ENCODE data around the gene TIFAB.

The TIFAB gene

DNA sequence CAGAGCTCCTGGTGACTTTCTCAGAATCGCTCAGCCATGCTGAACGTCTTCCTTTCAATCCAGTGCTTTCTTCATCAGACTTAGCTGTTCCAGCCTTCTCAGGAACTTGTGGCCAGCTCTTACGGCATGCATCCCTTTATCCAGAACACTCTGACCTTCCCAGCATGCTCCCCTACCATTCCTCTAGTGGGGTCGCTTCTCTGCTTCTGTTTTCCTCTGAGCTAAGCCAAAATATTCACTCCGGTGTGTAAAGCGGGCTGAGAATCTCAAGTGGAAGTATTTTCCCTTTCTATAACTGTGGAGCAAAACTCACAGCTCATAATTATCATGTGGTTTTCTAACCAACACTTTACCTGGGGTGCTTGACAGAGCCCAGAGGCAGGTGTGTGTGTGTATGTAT, 11.2 kb downstream of the TIFAB start:
- DNase-seq: no peak

GRCh38 chr5:135439231-135440205, 12.6 kb downstream of the TIFAB start:
- DNase-seq: no peak

DNA sequence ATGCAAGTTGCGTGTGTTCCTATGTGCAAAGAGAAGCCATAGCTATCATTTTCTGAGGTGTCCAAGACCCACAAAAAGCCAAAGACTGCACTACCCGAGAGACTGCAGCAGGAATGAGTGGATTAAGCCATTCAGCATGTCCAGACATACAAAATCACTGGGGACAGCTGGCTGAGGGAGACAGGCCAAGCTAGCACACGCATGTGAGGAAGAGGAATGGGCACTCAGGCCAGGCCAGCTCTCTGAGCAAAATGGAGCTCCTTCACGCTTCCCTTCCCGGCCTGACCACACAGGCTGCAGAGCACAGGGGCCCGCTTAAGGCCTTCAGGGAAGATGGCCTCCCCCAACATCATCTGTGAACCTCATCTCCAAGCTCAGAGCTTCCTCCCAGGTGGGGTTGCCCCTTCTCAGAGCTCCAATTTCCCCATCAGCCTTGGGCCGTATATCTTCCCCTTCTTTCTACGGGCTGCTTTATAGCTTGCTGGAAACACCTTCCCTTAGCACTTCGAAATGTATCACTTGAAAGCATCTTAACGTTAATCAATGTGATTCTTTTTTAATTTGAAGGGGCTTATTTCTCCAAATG, 13.4 kb downstream of the TIFAB start:
- no peak for DNase-seq

GRCh38 chr5:135437796-135438560, 14.2 kb downstream of the TIFAB start:
- DNase-seq: no peak

DNA sequence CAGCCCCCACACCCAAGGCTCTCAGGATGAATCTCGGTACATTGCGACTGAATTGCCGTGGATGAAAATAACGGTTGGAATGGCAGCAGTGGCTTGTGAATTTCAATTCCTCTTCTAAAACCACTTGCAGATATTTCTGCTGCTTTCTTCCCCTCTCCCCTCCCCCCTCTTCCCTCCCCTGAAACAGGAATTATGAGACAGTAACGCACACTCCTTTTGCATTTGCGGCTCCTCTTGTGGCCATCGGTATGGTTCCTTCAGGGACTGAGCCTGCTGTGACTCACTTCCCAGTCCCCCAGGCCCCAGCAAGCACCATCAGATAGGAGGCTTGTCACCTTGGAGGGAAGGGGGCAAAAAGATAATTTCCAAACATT, 14.7 kb downstream of the TIFAB start:
- no peak for DNase-seq

GRCh38 chr5:135436951-135437418, 15.2 kb downstream of the TIFAB start:
- no peak for DNase-seq

DNA sequence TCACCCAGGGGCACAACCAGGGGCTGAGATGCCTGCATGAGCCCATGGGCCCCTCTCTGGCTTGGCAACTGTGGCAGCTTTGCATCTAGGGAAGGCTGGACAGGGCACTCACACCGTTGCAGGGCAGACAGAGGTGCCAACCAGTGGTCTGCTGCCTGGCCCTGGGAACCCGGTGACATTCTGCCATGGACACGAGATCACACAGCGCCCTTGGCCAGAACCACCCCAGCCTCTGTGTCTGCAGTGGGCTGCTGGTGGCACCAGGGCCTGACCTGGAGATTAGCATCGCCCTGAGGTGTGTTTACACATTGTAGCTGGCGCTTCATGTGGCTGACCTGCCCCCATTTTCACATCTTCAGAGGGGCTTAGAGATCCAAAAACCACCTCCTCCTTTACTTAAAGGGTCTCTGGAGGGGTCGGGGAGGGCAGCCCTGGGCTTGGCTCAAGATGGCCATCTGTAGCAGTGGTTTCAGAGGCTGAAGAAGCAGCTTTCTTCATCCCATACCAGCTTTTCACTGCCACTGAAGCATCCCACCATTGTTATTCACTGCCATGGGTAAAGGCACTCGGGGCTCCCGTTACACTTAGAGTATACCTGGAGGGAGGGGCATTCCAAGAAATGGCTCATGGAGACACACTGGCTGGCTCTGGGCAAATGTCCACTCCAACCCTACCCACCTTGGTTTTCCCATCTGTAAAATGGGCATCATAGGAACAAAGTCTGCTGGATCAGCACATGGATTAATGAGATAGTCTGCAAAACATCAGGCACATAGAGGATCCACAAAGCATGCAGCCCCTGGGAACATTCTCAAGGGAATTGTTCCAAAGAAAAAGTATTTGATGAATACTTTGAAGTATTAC, 16.5 kb downstream of the TIFAB start:
- no peak for DNase-seq

- no peak for DNase-seq
Measured at GRCh38 chr5:135434591-135435466, 17.3 kb downstream of the TIFAB start.

- DNase-seq: no peak
Measured at GRCh38 chr5:135433681-135434426, 18.3 kb downstream of the TIFAB start.

DNA sequence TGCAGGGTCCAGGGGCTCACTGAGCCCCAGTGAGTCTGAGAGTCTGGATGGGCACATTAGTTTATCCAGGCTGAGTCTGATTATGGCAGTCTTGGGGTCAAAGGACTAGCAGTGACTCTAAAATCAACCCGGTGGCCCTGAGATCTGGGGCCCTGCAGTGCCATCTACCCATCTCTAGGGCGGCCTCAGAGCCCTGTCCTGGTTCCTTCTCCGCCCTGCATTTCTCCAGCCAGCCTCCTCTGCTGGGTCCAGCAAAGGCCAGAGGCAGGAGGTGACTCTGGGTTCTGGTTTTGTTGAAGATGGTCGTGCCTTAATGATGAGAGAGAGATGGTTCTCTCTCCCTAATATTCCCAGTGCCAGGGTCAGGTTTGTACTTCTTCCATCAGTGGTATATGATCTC, 20.0 kb downstream of the TIFAB start:
- no peak for DNase-seq

DNA sequence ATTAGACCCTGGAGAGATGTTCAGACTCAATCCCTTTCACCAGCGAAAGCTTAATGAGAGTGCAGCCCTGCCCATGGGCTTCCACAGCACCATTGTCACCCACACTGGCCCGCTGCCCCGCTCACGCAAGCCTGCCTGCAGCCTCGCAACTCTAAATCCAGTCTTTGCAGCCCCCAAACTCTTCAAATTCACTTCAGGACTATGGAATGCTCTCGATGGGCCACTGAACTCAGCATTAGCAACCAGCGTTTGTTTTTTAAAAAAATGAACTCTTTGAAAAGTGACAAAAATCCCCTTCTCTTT, 22.1 kb downstream of the TIFAB start:
- DNase-seq: no peak

- DNase-seq: no peak
Measured at GRCh38 chr5:135429301-135430134, 22.6 kb downstream of the TIFAB start.

DNA sequence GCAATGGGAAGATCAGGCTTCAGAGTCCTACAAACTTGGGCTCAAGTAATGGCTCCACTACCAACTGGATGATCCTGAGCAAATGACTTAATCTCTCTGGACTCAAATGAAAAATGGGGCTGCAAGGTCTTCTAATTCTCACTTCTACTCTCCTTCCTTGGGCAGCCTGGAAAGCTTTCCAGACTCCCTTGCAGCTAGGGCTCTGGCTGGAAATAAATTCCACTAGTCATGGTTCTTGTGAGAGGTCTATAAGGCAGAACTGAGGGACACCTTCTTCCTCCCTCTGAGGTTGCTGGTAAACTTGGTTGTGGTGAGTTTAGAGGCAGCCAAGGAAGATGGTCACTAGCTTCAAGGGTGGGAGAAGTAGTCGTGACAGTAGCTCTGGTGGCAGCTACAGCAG, 23.6 kb downstream of the TIFAB start:
- DNase-seq: no peak

DNA sequence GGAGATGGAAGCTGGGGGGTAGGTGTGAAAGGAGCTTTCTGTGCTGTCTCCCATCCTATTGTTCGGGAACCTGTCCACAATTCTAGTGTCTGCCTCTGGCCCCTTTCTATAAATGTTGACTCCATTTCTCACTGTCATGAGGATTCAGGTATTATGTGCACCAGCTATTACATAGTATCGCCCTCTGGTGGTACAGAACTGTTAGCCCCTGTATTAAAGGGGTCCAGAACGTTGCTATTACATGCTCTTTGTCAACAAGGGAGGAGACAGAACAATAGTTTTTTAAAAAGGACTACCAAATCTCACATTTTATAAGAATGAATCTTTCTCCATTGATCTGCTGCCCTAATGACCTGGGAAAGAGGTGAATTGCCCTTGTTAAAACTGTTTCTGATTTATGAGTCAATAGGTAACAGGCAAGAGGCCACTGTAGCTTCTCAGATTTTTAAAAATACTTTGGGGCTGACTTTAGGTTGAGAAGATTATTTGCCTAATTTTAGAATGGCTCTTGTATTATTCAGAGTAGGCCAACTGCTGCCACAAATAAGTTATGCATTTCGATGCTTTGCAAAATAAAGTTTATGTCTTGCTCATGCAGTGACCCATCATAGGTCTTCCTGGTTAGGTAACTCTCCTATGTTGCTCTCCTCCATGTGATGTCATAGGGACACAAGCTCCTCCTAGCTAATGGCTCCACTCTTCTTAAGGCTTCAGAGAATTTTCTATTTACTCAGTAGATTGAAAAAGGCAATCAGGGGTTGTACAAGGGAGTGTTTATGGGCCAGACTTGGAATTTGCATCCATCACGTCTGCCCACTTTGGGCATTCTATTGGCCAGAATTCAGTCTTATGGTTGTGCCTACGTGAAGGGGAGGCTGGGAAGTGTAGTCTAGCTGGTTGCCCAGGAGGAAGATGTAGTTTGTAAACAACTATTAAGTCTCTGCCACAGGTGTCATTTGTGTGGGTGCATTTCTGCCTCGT, 25.8 kb downstream of the TIFAB start:
- peak; percentile 60 for DNase-seq

DNA sequence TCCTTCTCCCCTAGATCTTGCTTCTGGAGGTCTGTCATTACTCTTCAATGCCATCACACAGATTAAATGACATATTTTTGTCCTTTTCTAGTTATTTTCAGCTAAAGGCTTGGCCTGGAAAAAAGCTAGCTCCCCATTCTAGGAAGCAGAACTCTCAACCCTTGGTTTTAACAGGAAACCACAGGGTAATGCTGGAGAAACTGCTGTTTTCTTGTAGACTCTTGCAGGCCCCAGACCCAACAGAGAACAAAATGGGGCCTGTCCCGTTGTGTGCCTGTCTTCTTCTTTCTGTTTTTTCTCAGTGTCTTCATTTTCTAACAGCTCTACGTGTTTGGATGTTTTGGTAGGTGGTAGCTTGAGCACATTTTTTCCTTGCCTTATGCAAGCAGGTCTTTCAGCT, 26.5 kb downstream of the TIFAB start:
- no peak for DNase-seq

DNA sequence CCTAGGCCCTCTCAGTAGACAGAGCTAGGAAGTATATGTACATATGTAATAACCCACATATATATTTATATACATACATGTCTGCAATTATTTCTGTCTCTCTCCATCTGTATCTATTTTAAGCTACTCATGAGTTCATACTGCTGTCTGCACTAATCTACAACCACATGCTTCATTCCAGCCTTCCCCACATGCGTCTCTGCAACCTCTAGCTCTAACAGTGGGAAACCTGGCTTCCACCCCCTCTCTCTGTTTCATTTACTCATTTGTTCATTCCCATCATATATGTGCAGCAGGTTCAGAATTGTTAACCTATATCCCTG, 28.3 kb downstream of the TIFAB start:
- no peak for DNase-seq

DNA sequence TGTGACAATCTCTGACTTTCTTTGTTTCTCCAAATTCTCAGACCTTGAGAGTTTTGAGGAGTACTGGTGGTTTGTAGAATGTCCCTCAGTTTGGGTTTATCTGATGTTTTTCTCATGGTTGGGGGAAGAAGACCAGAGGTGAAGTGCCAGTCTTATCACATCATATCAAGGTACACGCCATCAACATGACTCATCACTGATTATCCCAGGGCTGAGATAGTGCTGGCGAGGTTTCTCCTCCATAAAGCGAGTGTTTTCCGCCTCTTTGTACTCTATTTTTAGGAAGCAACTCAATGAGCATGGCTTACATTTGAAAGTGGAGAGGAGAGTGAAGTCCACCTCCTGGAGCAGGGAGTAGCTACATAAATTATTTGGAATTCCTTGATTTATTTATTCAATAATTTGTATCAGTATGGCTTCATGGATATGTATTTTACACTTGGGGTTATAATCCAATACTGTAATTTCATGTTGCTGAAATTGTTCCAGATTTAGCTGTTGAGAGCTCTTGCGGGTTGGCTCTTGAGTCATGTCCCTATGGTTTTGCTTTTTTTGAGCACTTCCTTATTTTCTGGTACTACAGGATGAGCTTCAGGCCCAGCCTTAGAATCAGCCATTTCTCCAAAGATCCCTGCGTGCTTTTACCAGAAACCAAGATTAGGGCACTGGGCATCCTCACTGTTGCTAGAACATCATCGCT, 28.9 kb downstream of the TIFAB start:
- DNase-seq: no peak

GRCh38 chr5:135422419-135422818, 29.7 kb downstream of the TIFAB start:
- no peak for DNase-seq

Data from NCI-H748 treated with DMSO at 0.1 percent for 48 hours (cell line).